Measurements from ENCODE around the gene PHACTR1. TPM values are rescaled to one million over a fixed set of nuclear protein-coding genes. Genes with fewer than 3 reads are reported as not detected.
"Not testable (repeated sequence)": the region's sequence is repeated elsewhere in the genome, so short reads cannot be mapped to it uniquely, and the experiment has no call there.

Gene PHACTR1
- 11.0 and 12.0 TPM in 2 replicates for total RNA-seq (2014; rRNA removed)
- polyA plus RNA-seq (2012): 3.7 TPM

DNA sequence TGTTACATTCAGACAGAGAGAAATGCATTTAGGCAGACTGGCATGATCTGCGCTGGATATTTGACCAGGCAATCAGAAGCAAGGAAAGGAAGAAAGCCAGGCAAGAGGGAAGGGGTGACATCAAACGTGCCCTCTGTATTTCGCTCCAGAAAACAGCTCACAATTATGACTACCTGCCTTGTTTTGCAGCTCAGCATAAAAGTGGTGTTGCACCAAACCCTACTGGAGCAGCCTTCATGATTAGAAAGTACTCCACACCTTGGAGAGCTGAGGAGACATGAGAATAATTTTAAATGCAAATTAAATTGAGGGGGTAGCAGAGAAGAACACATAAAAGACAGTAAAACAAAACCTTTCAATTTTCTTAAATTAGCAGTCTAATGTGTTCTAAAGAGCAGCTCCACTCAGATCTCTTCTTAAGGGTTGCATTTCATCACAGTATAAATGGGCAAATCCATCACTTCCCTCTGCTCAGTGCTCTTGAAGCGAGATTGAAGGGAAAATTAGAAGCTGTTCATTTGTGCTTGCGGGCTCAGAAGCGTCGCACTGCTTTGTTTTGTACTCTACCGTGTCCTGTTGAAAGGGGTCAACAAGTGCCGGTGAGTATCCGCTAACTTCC is at the start of gene PHACTR1:
PHACTR1 (plus strand) TSS at position 470 of the 619 bp plus-strand sequence.
- no peak for DNase-seq (ENCODE audit: low read depth)

GRCh38 chr6:12666886-12667285 is 49.7 kb upstream of the PHACTR1 start:
- DNase-seq (ENCODE audit: low read depth): no peak

GRCh38 chr6:12675931-12676330 is 40.6 kb upstream of the PHACTR1 start:
- no peak for DNase-seq (ENCODE audit: low read depth)

- no peak for DNase-seq (ENCODE audit: low read depth)
Observed at GRCh38 chr6:12679341-12679740, 37.2 kb upstream of the PHACTR1 start.

DNA sequence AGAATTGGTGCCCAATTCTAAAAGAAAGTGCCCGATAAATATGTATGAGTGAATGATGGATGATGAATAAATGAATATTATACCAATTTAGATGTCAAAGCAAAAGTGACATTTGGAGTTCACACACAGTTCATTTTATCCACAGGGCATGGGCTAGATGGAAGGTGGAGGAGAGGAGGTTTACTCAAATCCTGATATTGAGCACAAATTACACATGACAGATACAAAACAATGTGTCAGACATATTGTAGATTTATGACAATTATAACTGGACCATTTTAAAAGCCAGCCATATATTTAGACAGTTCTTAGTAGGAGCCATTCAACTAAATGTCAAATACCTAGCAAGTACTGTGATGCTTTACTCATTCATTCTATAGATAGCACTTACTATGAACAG is 23.4 kb upstream of the PHACTR1 start:
- DNase-seq (ENCODE audit: low read depth): no peak

- DNase-seq (ENCODE audit: low read depth): no peak
Observed at GRCh38 chr6:12698298-12698697, 18.3 kb upstream of the PHACTR1 start.

DNA sequence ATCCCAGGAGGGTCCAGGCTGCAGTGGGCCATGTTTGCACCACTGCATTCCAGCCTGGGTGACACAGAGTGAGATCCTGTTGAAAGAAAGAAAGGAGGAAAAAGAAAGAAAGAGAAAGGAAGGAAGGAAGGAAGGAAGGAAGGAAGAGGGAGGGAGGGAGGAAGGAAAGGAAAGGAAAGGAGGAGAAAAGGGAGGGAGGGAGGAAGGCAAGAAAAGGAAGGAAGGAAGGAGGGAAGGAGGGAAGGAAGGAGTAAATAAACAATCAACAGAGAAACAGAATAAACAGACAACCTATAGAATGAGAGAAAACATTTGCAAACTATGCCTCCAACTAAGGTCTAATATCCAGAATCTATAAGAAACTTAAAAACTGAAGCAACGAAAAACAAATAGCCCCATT is 11.6 kb upstream of the PHACTR1 start:
- no peak for DNase-seq (ENCODE audit: low read depth)

GRCh38 chr6:12709116-12709515 is 7.5 kb upstream of the PHACTR1 start:
- peak; percentile 70 for DNase-seq (ENCODE audit: low read depth)

- DNase-seq (ENCODE audit: low read depth): no peak
Observed at GRCh38 chr6:12709556-12710232, 6.9 kb upstream of the PHACTR1 start.

DNA sequence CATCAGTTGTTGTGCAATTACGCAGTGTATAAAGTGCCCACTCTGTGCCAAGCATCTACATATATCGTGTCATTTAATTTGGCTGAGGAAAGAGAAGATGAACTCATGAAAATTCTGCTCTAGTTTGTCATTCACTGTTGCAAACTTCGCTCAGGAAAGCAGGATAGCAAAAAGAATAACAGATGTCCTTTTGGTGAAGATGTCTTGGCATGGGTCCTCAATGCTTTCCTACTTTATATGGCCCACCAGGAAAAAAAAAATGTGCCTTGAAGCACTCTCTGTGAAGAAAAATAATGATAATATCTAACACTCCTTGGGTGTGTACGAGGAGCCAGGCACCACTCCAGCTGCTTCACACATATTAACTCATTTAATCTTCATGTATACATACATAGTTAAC is 5.6 kb upstream of the PHACTR1 start:
- DNase-seq (ENCODE audit: low read depth): no peak

- no peak for DNase-seq (ENCODE audit: low read depth)
Observed at GRCh38 chr6:12714022-12714421, 2.5 kb upstream of the PHACTR1 start.

DNA sequence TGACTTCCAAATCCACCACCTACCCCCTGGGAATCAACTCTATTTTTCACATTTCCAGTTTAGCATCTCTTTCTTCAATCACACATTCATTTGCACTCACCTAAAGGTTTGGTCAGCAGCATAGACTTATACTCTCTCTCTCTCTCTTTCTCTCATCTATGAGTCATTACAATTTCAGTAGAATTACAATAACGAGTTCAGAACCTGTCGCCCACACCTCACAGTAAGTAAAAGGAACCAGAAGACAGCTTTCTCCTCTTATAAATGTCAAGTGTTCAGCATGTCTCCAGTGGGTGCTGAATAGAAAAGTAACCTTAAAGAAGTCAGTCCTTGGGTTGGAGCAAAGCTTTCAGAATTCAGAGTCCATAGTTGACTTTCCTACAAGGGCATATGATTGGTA is 1.1 kb upstream of the PHACTR1 start:
- DNase-seq (ENCODE audit: low read depth): no peak

DNA sequence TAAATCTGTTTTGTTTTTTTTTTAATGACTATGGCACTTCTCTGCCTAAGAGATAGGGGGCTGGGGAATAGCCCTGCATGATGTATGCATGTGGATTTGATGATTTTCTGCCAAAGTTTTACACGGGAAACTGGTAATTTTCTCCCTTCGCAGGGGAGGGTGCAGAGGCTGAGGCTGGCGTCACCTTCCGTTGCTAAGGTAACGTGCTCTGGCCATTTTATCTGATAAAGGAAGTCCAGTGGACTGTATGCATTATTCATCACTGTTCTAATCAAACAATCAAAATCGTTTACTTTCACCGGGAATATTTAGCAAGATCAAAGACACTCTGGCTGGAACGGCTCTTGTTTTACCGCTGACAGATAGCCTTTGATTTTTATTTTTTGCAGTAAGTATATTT is 789 bp downstream of the PHACTR1 start:
- no peak for DNase-seq (ENCODE audit: low read depth)

- peak; percentile 58 for DNase-seq (ENCODE audit: low read depth)
Observed at GRCh38 chr6:12718015-12718414, 1.4 kb downstream of the PHACTR1 start.

GRCh38 chr6:12719017-12719416 is 2.5 kb downstream of the PHACTR1 start:
- DNase-seq (ENCODE audit: low read depth): peak; percentile 42

DNA sequence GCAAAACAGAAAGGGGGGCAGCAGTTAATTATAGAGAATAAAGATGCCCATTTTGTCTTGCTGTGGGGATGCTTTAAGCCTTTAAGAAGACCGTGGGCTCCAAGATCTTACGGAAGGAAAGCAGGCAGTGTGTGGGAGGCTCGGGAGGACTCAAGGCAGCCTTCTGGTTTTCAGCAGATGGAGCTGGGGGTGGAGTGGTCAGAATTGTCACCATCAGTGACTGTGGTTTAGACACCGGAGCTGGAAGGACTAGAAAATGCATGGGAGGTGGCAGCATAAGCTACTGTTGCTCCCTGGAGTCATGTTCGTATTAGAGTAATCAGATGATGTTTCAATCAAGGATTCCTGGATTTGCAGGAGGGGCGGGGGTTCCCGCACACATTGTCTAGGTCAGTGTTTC is 3.7 kb downstream of the PHACTR1 start:
- no peak for DNase-seq (ENCODE audit: low read depth)

GRCh38 chr6:12725263-12725662 is 8.7 kb downstream of the PHACTR1 start:
- peak; percentile 18 for DNase-seq (ENCODE audit: low read depth)

GRCh38 chr6:12729467-12729866 is 12.9 kb downstream of the PHACTR1 start:
- DNase-seq (ENCODE audit: low read depth): no peak

DNA sequence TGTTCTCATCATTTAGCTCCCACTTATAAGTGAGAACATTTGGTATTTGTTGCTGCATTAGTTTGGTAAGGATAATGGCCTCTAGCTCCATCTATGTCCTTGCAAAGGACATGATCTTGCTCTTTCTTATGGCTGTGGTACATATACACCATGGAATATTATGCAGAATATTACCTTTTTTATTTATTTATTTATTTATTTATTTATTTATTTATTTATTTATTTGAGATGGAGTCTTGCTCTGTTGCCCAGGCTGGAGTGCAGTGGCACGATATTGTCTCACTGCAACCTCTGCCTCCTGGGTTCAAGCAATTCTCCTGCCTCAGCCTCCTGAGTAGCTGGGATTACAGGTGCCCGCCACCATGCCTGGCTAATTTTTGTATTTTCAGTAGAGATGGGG is 14.2 kb downstream of the PHACTR1 start:
- DNase-seq (ENCODE audit: low read depth): not testable (repeated sequence)

DNA sequence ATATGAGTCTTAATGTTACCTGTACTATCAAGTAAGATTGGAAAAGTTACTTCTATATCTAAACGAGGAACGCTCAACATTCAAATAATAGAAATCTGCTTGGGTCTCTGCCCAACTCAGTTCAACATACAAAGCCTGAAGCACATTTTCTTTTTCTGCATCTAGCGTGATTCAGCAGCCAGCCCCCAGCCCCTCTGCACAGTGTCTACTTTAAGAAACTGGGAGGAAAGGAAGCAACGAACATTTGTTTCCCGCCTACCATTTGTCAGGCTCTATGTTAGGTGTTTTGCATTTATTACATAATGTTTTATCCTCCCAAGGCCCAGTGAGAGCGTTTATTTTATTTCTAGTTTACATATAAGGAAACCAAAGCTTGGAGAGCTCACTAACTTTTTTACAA is 17.3 kb downstream of the PHACTR1 start:
- no peak for DNase-seq (ENCODE audit: low read depth)

- no peak for DNase-seq (ENCODE audit: low read depth)
Observed at GRCh38 chr6:12735786-12736185, 19.2 kb downstream of the PHACTR1 start.

- DNase-seq (ENCODE audit: low read depth): no peak
Observed at GRCh38 chr6:12748411-12748810, 31.8 kb downstream of the PHACTR1 start.

GRCh38 chr6:12748815-12749521 is 32.4 kb downstream of the PHACTR1 start:
- peak; percentile 75 for DNase-seq (ENCODE audit: low read depth)

Data from LHCN-M2 (cell line).